ENCODE data around the gene BUB1. TPM values are rescaled to one million over a fixed set of nuclear protein-coding genes. Genes with fewer than 3 reads are reported as not detected.
"Not testable (repeated sequence)": the region's sequence is repeated elsewhere in the genome, so short reads cannot be mapped to it uniquely, and the experiment has no call there.

Gene BUB1
- total RNA-seq, 1 donor from 2014 or later, result 5.9 TPM

GRCh38 chr2:110603917-110604591 lies 73.8 kb downstream of the BUB1 start:
- H3K9me3 Mint-ChIP-seq; H3K27ac Mint-ChIP-seq; H3K4me1 Mint-ChIP-seq; POLR2A ChIA-PET; H3K27me3 Mint-ChIP-seq; intact Hi-C loops (cut with micrococcal nuclease); H3K4me3 Mint-ChIP-seq; DNase-seq; H3K36me3 Mint-ChIP-seq (ENCODE audit: low read depth); CTCF ChIA-PET; ATAC-seq (ENCODE audit: low read depth): not testable (repeated sequence)

- H3K9me3 Mint-ChIP-seq; H3K4me1 Mint-ChIP-seq; intact Hi-C loops (cut with micrococcal nuclease); H3K36me3 Mint-ChIP-seq (ENCODE audit: low read depth); H3K27ac Mint-ChIP-seq; DNase-seq; H3K27me3 Mint-ChIP-seq; CTCF ChIA-PET; POLR2A ChIA-PET; H3K4me3 Mint-ChIP-seq: not testable (repeated sequence)
- peak; percentile 42 for ATAC-seq (ENCODE audit: low read depth)
Observed at GRCh38 chr2:110602139-110602538, 75.7 kb downstream of the BUB1 start.

GRCh38 chr2:110591973-110592372 lies 85.9 kb downstream of the BUB1 start:
- ATAC-seq (ENCODE audit: low read depth); H3K27ac Mint-ChIP-seq; CTCF ChIA-PET; intact Hi-C loops (cut with micrococcal nuclease); DNase-seq; H3K4me1 Mint-ChIP-seq; H3K4me3 Mint-ChIP-seq; H3K27me3 Mint-ChIP-seq; H3K9me3 Mint-ChIP-seq; POLR2A ChIA-PET; H3K36me3 Mint-ChIP-seq (ENCODE audit: low read depth): not testable (repeated sequence)

GRCh38 chr2:110589677-110590330 lies 88.1 kb downstream of the BUB1 start:
- CTCF ChIA-PET; POLR2A ChIA-PET; H3K36me3 Mint-ChIP-seq (ENCODE audit: low read depth); DNase-seq; H3K27ac Mint-ChIP-seq; intact Hi-C loops (cut with micrococcal nuclease); H3K4me1 Mint-ChIP-seq; H3K4me3 Mint-ChIP-seq; H3K9me3 Mint-ChIP-seq; H3K27me3 Mint-ChIP-seq; ATAC-seq (ENCODE audit: low read depth): not testable (repeated sequence)

- H3K27me3 Mint-ChIP-seq; H3K4me1 Mint-ChIP-seq; H3K27ac Mint-ChIP-seq; H3K4me3 Mint-ChIP-seq; POLR2A ChIA-PET; ATAC-seq (ENCODE audit: low read depth); H3K36me3 Mint-ChIP-seq (ENCODE audit: low read depth); intact Hi-C loops (cut with micrococcal nuclease); CTCF ChIA-PET; H3K9me3 Mint-ChIP-seq; DNase-seq: not testable (repeated sequence)
Observed at GRCh38 chr2:110588520-110588919, 89.3 kb downstream of the BUB1 start.

Other genes starting within 250 kb of the BUB1 start
- gene LIMS4, start 205.2 kb downstream of the BUB1 start, total RNA-seq, result 0.47 TPM in 1 of 2 replicates, not detected in the other
- gene RGPD6, start 100.8 kb downstream of the BUB1 start, total RNA-seq, result 18.4 and 28.3 TPM in 2 replicates
- gene ACOXL, start 54.5 kb upstream of the BUB1 start, total RNA-seq, result 0.20 TPM in 1 of 2 replicates, not detected in the other